HG03432 (cell line): ENCODE measurements around the gene NELFB.
"Not testable (repeated sequence)": the region's sequence is repeated elsewhere in the genome, so short reads cannot be mapped to it uniquely, and the experiment has no call there.

Experiments used
- ATAC-seq: cut with Tn5 transposase; IDR thresholded peaks from one replicate; pipeline ENCODE4 v1.9.1; 2021; ENCODE audit warnings: mild to moderate bottlenecking, moderate library complexity; ENCODE audit not compliant: unreplicated experiment

The NELFB gene

DNA sequence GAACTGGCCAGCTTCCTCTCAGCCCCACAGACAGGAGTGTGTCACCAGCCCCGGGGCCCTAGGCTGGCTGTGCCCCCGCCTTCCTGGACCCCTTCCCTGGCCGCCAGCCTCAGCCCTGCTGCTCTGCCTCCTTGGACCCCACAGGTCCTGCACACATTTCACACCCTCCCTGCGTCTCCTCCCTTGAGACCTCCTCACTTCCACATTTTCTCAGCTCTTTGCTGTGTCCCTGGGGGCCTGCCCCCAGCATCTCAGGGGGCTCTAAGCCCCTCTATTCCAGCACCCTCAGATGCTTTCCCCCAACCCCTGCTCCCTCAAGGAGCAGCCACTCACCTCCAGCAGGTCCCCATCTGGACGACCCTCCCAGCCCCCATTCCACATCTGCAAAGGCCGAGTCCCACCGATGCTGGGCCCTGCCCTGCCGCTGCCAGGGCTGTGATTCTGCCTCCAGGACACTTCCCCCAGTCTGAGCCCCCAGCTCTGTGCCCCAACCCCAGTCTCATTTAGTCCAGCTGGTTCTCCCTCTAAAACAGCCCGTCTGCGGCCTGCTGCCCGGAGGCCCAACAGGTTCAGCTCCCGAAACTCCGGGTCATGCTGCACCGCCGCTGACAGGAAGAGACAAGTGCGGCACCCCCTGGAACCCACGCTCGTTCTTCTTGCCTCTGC is 20.2 kb upstream of the NELFB start:
- no peak for ATAC-seq

DNA sequence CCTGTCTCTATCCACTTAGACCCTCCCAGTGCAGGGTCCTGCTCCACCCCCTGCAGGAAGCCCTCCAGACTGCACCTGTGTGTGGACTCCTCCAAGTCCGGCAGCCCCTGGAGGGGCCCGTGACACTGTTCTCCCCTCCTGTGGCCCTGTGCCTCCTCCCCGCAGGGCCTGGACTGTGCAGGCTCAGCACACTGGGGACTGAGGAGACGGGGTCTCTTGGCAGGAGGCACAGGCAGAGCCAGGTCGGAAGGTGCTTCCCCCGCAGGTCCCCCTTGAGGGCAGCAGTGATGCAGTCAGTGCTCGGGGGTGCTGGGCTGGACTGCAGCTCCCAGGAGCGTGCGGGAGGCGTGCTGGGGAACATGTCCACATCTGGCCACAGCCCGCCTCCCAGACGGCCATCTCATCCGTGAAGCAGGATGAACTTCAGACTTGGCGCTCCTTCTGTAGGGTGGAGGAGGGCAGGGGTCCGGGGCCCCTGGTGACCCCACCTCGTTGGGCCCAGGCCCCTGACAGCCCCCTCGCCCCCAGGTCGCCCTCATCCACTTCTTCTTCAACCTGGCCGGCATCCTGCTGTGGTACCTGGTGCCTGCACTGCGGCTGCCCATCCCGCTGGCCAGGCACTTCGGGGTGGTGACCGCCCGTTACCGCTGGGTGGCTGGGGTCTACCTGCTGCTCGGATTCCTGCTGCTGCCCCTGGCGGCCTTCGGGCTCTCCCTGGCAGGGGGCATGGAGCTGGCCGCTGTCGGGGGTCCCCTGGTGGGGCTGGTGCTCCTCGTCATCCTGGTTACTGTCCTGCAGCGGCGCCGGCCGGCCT is 19.5 kb upstream of the NELFB start:
- ATAC-seq = no peak

DNA sequence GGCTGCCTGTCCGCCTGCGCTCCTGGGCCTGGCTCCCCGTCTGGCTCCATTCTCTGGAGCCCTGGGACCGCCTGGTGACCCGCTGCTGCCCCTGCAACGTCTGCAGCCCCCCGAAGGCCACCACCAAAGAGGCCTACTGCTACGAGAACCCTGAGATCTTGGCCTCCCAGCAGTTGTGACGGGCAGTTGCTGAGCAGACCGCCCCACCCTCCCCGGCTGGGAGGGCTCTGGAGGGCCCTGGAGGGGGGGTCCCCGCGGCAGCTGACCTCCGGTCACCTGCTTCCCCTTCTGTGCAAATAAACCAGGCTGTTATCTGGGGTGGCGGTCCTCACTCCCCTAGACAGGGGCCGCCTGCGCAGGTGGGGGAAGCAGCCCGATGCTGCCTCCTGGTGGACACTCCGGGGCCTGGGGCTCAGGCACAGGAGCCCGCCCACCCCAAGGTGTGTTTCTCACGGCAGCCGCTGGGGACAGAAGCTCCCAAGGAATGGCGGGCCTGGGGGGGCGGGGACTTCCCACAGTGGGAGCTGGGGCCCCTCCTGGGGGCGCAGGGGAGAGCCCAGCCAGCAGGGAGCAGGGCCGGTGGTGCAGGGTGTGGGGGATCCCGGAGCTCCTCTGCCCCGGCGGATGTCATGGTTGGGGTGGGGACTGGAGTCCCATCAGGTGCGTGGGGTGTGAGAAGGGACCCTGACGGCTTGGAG is 18.7 kb upstream of the NELFB start:
- peak; percentile 19 for ATAC-seq

DNA sequence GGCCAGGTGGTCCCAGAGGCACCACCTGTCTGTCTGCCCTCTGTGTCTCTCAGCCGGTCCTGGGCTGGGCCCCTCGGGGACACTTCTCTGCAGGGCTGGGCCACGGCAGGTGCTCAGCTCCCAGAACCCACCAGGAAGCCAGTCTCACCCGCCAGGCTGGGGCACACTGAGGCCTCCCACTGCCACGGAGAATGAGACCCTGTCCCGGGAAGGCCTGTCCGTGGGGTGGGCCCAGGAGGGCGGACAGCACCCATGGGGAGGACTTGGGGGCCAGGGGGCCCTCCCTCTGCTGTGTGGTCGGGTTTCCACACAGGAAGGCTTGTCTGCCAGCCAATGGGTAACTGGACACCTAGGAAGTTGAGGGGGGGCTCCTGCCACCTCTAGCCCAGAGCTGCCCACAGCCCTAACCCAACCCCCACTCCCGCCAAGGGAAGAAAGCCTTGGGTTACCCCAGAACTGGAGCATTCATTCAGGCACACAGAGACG is 18.1 kb upstream of the NELFB start:
- ATAC-seq = no peak

DNA sequence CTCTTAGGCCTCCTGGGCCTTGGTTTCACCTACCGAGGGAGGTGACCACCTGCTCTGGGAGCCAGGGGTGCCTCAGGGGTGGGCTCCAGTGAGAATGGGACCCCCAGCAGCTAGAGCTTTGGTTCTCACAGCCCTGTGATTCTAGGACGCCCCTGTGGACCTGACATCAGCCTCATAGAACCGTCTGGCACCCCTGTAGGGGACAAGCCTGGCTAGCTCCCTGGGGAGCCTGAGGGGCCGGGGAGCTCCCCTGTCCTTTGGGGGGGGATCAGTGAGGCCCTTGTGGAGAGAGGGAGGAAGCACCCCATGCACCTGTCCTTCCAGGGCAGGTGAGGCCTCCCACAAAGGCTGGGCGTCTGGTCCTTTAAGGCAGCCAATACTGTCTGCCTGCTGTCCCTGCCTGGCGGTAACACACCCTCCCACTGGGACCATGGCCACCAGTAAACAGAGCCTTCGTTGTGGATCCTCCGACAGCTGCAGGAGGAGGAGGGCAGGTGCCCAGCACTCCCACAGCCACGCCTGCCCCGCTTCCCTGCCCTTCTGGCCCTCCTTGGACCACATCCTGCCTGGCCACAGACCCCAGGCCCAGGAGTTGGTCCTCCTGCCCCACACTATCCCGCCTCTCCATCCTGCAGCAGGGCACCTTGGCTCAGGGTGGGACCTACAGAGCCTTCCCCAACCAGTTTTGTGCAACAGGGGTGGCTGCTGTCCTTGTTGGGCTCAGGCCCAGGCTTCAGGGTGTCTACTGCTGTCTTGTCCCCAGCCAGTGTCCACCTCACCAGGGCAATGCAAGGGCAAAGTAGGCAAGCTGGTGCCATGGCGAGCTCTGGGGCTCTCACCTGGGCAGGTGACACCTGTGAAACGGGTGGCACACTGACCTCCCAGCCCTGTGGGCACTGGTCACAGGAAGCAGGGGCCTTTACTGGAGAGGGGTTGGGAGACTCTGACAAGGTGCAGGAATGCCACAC is 17.1 kb upstream of the NELFB start:
- ATAC-seq = no peak

DNA sequence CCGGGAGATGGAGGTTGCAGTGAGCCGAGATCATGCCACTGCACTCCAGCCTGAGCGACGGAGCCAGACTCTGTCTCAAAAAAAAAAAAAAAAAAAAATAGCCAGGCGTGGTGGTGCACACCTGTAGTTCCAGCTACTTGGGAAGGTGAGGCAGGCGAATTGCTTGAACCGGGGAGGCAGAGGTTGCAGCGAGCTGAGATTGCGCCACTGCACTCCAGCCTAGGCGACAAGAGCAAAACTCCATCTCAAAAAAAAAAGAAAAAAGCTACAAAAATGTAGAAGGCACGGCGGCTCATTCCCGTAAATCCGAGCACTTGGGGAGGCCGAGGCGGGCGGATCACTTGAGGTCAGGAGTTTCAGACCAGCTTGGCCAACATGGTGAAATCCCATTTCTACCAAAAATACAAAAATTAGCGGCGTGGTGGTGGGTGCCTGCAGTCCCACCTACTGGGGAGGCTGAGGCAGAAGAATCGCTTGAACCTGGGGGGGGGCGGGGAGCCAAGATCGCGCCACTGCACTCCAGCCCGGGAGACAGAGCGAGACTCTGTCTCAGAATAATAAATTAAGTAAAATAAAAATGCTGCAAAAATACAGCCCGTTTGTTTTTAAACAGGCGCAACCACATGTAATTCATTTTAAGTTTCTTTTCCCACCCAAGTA is 15.5 kb upstream of the NELFB start:
- ATAC-seq = not testable (repeated sequence)

DNA sequence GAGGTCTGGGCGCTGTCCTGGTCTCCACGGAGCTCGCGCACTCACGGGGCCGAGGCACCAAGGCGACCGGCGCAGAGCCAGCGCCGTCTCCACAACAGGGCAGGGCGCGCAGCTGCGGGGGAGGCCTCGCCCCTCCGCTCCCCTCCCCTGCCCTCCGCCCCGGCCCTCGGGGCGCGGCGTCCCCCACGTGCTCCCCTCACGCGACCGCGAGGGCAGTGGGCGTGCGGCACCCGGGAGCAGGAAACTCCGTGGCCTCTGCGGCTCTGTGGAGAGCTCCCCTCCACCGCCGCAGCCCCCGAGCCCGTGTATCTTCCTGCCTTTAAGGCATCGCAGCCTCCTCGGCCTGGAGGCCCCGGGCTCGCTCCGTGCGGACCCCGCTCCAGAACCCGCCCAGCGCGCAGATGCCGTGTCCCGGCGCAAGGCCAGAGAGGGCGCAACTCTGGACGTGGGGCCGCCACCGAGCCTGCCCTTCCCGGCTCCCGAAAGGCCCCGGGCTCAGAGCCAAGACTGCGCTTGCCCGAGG is 14.7 kb upstream of the NELFB start:
- peak; percentile 28 for ATAC-seq

DNA sequence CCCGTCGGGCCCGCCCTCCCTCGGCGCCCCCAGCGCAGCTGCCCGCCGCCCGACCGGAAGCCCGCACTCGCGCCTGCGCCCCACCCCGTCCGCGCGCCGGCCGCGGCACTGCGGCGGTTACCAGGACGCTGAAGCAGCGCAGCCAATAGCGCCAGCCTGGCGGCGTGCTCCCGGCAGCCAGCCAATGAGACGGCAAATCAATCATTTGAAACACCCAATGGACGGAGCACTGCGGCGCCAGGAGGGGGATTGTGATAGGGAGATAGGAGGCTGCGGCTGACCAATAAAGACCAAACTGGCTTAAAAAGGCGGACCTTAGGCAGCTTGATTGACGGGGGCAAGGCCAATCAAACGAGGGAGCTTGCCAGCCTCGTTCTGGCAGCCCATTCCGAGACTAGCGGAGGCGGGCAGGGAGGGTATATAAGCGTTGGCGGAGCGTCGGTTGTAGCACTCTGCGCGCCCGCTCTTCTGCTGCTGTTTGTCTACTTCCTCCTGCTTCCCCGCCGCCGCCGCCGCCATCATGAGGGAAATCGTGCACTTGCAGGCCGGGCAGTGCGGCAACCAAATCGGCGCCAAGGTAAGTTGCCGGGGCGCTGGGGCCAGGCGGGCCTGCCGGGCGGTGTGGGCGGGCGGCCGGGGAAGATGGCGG is 14.2 kb upstream of the NELFB start, which contains the start of gene TUBB4B:
TUBB4B (plus strand) TSS at position 447 of the 649 bp plus-strand sequence; CDS start at position 521, 74 bp downstream.
- peak; percentile 61 for ATAC-seq

DNA sequence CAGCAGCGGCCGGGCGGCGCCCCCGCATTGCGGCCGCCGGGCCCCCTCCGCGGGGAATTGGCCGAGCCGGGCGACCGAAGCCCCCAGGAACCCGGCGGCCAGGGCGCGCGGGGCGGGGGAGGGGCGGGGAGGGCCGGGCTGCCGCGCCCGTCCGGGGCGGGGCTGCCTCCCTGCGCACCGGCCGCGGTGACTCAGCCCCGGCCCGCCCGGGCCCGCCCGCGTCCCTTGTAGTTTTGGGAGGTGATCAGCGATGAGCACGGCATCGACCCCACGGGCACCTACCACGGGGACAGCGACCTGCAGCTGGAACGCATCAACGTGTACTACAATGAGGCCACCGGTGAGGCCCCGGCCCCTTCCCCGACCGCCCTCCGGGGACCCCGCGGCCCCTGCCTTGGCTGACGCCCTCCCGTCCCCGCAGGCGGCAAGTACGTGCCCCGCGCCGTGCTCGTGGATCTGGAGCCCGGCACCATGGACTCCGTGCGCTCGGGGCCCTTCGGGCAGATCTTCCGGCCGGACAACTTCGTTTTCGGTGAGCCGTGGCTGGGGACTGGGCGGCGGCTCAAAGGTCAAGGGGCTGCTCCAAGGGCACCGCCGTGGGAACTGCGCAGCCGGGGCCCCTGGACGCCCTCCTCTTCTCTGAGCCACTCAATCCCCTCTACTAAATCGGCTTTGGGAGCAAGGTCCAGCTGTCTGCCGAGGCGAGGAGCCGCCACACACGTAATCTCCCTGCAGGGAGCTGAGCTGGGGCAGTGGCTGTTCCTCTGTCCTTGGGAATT is 13.4 kb upstream of the NELFB start:
- ATAC-seq = peak; percentile 7

DNA sequence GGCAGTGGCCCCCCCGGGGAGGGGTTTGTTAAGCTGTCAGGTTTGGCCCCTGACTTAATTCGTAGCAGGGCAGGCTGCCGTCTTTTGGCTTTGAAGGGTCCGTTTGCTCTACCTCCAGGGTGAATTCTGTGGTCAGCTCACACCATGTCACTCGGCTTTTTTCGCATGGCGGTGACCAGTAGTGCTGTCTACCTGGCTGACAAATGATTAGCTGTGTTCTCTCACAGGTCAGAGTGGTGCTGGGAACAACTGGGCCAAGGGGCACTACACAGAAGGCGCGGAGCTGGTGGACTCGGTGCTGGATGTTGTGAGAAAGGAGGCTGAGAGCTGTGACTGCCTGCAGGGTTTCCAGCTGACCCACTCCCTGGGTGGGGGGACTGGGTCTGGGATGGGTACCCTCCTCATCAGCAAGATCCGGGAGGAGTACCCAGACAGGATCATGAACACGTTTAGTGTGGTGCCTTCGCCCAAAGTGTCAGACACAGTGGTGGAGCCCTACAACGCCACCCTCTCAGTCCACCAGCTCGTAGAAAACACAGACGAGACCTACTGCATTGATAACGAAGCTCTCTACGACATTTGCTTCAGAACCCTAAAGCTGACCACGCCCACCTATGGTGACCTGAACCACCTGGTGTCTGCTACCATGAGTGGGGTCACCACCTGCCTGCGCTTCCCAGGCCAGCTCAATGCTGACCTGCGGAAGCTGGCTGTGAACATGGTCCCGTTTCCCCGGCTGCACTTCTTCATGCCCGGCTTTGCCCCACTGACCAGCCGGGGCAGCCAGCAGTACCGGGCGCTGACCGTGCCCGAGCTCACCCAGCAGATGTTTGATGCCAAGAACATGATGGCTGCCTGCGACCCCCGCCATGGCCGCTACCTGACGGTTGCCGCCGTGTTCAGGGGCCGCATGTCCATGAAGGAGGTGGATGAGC is 12.6 kb upstream of the NELFB start:
- no peak for ATAC-seq

DNA sequence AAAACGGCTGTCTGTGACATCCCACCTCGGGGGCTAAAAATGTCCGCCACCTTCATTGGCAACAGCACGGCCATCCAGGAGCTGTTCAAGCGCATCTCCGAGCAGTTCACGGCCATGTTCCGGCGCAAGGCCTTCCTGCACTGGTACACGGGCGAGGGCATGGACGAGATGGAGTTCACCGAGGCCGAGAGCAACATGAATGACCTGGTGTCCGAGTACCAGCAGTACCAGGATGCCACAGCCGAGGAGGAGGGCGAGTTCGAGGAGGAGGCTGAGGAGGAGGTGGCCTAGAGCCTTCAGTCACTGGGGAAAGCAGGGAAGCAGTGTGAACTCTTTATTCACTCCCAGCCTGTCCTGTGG is 11.9 kb upstream of the NELFB start:
- ATAC-seq = not testable (repeated sequence)

DNA sequence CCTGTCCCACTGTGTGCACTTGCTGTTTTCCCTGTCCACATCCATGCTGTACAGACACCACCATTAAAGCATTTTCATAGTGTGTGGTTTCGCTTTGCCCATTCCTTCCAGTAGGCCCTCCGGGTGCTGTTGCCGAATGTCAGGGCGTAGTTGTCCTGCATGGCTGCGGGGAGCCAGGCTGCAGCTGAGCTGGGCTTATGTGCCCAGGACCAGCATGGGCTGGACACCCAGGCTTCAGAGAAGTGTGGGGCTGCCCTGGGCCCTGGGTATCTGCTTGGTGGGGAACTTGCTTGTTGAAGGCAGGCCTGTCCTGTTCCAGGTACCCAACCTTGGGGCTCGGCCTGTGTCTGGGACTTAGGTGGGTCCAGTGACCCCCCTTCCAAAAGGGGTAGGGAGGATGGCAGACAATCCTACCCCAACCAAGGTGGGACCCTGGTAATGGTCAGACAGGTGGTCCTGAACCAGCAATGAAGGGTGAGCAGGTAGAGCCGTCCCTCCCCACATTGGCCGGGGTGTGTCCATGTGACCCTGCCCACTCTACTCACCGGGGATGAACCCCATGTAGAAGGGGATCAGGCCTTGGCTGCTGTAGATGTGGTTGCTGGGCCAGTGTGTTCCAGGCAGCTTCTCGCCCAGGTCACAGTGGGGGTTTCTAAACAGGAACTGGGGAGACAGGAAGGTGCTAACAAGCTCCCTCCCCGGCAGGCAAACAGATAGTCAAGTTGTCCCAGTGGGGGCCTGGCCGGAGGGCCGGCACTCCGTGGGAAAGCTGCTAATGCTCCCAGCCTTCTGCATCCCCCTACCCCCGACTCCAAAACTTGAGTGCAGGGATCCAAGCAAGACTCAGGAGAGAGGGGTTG is 11.3 kb upstream of the NELFB start:
- no peak for ATAC-seq

DNA sequence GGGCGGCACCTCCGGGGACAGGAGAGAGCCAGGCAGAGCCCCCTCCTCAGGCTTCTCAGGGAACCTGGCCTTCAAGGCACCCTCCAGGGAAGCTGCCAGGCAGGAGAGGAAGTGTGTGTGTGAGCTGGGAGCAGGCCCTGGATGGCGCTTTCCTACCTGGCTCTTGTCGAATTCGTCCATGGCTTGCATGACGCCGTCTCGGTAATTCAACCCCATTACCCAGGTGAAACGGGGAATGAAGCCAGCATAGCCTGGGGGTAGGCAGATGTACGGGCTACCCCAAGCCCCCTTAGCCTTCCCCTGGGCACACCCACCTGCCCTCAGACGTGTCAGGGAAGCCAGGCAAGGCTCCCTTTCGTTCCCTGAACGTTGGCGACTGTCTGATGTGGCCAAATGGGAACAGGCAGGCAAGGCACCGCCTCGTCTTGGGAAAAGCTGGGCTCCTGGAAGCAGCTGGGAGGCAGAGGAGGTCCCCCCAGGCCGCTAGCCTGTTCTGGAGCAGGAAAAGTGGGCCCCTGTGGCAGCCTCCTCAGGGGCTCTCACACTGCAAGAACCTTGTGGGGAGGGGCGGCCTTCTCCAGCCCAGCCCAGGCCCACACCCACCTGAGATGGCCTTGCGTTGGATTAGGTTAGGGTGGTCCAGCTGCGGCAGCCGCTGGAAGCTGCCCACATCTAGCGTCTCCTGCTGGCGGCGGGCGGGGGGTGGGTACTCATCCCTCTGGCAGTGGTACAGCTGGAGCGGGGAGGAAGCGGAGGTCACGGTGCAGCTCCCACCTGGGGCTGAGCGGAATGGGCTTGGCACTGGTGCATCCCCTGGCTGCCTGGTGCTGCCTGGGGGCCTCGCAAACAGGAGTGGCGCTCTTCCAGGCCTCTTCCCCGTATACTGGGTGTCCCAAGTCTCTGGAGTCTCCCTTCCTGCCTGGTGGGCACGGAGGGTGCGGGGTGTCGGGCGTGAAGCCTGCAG is 10.4 kb upstream of the NELFB start:
- ATAC-seq = no peak

DNA sequence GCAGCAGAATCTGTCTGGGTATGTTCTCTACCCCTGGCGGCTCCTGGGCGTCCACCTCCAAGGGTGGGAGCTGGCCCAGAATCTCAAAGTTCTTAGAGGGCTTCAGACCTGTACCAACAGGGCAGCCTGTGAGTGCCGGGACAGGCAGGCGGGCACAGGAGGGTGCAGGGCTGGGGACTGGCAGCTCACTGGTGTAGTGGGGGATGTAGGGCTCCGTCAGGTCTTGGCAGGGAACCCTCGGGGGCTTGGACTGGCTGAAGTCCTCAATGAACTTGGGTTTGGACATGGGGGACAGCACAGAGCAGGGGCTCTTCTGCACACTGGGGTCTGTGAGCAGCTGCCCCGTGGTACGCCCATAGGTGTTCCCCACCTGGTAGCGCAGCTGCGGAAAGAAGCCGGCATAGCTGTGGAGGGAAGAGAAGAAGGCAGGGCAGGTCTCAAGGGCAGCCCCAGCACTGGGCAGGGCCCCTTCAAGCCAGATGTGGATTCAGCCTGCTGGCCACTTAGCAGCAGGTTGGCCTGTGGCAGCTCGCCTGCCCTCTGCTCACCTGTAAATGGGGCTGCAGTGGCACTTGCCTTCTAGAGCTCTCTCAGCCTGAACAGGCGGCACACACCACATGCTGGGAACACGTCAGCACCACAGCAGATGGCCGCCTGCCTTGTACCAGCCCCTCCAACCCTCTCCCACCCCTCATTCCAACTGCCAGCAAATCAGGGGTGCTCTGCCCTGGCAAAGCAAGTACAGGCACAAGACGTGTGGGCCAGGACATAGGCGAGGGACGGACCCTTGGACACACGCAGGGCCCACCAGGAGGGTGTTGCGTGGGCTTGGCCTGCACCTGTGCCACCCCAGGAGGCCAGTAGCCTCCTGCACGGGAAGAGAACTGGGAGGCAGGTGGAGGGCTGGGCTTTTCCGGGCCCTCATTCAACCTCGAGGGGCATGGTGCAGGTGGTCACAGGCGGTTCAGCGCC is 9.4 kb upstream of the NELFB start:
- ATAC-seq = no peak
